Vagina (tissue), 2 donors: ENCODE data around the gene FSIP1. TPM values are rescaled to one million over a fixed set of nuclear protein-coding genes. Genes with fewer than 3 reads are reported as not detected.
A peak's percentile ranks its signal among the peaks of the same experiment; 100 is the strongest.

Experiments
- DNase-seq, 2 donors: peaks; one replicate each; pipeline ENCODE4 v3.0.0-alpha.2; 2017; ENCODE audit errors: extremely low spot score in 2 of 2
- H3K27ac ChIP-seq: fragments of 200-600 bp; sonication (generic); one replicate; pipeline ENCODE4 v1.5.1; 2019
- H3K27me3 ChIP-seq: fragments of 200-600 bp; sonication (generic); one replicate; pipeline ENCODE4 v1.5.1; 2019
- H3K36me3 ChIP-seq, 2 donors: fragments of 200-600 bp; sonication (generic); one replicate each; pipeline ENCODE4 v1.5.1; 2017 to 2019
- H3K4me1 ChIP-seq: fragments of 200-600 bp; sonication (generic); one replicate; pipeline ENCODE4 v1.5.1; 2019
- H3K4me3 ChIP-seq, 2 donors: fragments of 200-600 bp; sonication (generic); 1 replicate in 1 of 2; 2 replicates in 1 of 2; pipeline ENCODE4 v1.5.1; 2016 to 2019
- H3K9me3 ChIP-seq: fragments of 200-600 bp; sonication (generic); one replicate; pipeline ENCODE4 v1.5.1; 2019
- CTCF ChIP-seq, 3 experiments: fragments of 450-650 bp in 2 of 3; fragments of 200-600 bp in 1 of 3; sonication (generic) in 1 of 3; IDR thresholded peaks; one replicate each; pipeline ENCODE4 v1.5.1; 2017 to 2019; ENCODE audit warnings: antibody characterized with exemption in 3 of 3, mild to moderate bottlenecking in 2 of 3, moderate library complexity in 2 of 3
- POLR2A ChIP-seq, 2 donors: fragments of 450-650 bp; IDR thresholded peaks; one replicate each; pipeline ENCODE4 v1.6.1; 2017; ENCODE audit warnings: antibody characterized with exemption in 2 of 2, mild to moderate bottlenecking in 2 of 2, moderate library complexity in 2 of 2
- POLR2AphosphoS5 ChIP-seq, 2 donors: sonication (generic); formaldehyde crosslinking; IDR thresholded peaks; one replicate each; pipeline ENCODE4 v1.9.0; 2017; ENCODE audit warnings: antibody characterized with exemption in 2 of 2, mild to moderate bottlenecking in 2 of 2, low read depth in 1 of 2; ENCODE audit not compliant: insufficient read depth in 1 of 2
- intact Hi-C: fragments of 100-400 bp; cut with DNase I; formaldehyde crosslinking; loops from one replicate; pipeline ENCODE4 v1.15.1; 2023
- total RNA-seq: library from RNA; depleted of rRNA; stranded (reverse); fragments of >200 nt; gene quantifications from one replicate; pipeline ENCODE4 v1.2.3, GENCODE V29; 2016

FSIP1 gene
- total RNA-seq, 1 donor from 2014 or later = 0.98 TPM

- Histone ChIP-seq H3K4me3 (no peak overlapping the region), H3K9me3 (no peaks in the 10 kb centered on the region), H3K36me3 (no peaks in the 10 kb centered on the region), H3K4me1 (peaks cover 35% of the 10 kb centered on the region), H3K27me3 (no peaks in the 10 kb centered on the region), H3K27ac (peak overlapping the region; percentile 64)
- no peak for DNase-seq
- intact Hi-C loops = no loop called here
- TF ChIP-seq POLR2AphosphoS5 (IDR thresholded peaks at IDR 0.05; ENCODE audit: insufficient read depth in 1 of 2, low read depth in 1 of 2) (peak; percentile 52 to 70), CTCF (IDR thresholded peaks at IDR 0.05) (peak in 1 of 3 experiments; percentile 5), POLR2A (IDR thresholded peaks at IDR 0.05) (no peak)
Observed at GRCh38 chr15:39624806-39625205, 157.8 kb downstream of the FSIP1 start.

GRCh38 chr15:39623529-39623931, 159.1 kb downstream of the FSIP1 start:
- no peak for TF ChIP-seq CTCF (IDR thresholded peaks at IDR 0.05)
- no peak for TF ChIP-seq POLR2AphosphoS5 (IDR thresholded peaks at IDR 0.05; ENCODE audit: insufficient read depth in 1 of 2, low read depth in 1 of 2)
- no peak for TF ChIP-seq POLR2A (IDR thresholded peaks at IDR 0.05)
- no peak overlapping the region for H3K4me3 ChIP-seq
- intact Hi-C loops = no loop called here
- H3K27me3 ChIP-seq = no peaks in the 10 kb centered on the region
- H3K9me3 ChIP-seq = no peaks in the 10 kb centered on the region
- H3K4me1 ChIP-seq = peaks cover 28% of the 10 kb centered on the region
- DNase-seq = no peak
- peak overlapping the region; percentile 42 for H3K27ac ChIP-seq
- no peaks in the 10 kb centered on the region for H3K36me3 ChIP-seq

- H3K4me3 ChIP-seq = no peak overlapping the region
- TF ChIP-seq POLR2A (IDR thresholded peaks at IDR 0.05) = no peak
- no peak for TF ChIP-seq POLR2AphosphoS5 (IDR thresholded peaks at IDR 0.05; ENCODE audit: insufficient read depth in 1 of 2, low read depth in 1 of 2)
- TF ChIP-seq CTCF (IDR thresholded peaks at IDR 0.05) = no peak
- peaks cover 22% of the 10 kb centered on the region for H3K4me1 ChIP-seq
- H3K27me3 ChIP-seq = no peaks in the 10 kb centered on the region
- no peaks in the 10 kb centered on the region for H3K9me3 ChIP-seq
- H3K36me3 ChIP-seq = no peaks in the 10 kb centered on the region
- H3K27ac ChIP-seq = no peak overlapping the region
- no peak for DNase-seq
- intact Hi-C loops = no loop called here
Observed at GRCh38 chr15:39622660-39623516, 159.8 kb downstream of the FSIP1 start.

- DNase-seq = no peak
- Histone ChIP-seq H3K36me3 (no peaks in the 10 kb centered on the region), H3K27me3 (no peaks in the 10 kb centered on the region), H3K9me3 (no peaks in the 10 kb centered on the region), H3K4me1 (peaks cover 21% of the 10 kb centered on the region), H3K4me3 (no peak overlapping the region), H3K27ac (no peak overlapping the region)
- no peak for TF ChIP-seq POLR2A (IDR thresholded peaks at IDR 0.05)
- TF ChIP-seq POLR2AphosphoS5 (IDR thresholded peaks at IDR 0.05; ENCODE audit: insufficient read depth in 1 of 2, low read depth in 1 of 2) = no peak
- TF ChIP-seq CTCF (IDR thresholded peaks at IDR 0.05) = no peak
- intact Hi-C loops = no loop called here
Observed at GRCh38 chr15:39621976-39622375, 160.7 kb downstream of the FSIP1 start.

- intact Hi-C loops = no loop called here
- TF ChIP-seq POLR2AphosphoS5 (IDR thresholded peaks at IDR 0.05; ENCODE audit: insufficient read depth in 1 of 2, low read depth in 1 of 2) (no peak), POLR2A (IDR thresholded peaks at IDR 0.05) (no peak), CTCF (IDR thresholded peaks at IDR 0.05) (no peak)
Observed at GRCh38 chr15:39621210-39621609, 161.4 kb downstream of the FSIP1 start.

More at GRCh38 chr15:39621210-39621609, 161.4 kb downstream of the FSIP1 start:
- Histone ChIP-seq H3K27me3 (no peaks in the 10 kb centered on the region), H3K36me3 (no peaks in the 10 kb centered on the region), H3K27ac (no peak overlapping the region), H3K4me3 (no peak overlapping the region), H3K9me3 (no peaks in the 10 kb centered on the region), H3K4me1 (peaks cover 21% of the 10 kb centered on the region)
- no peak for DNase-seq
